Measurements from ENCODE around the gene FES. TPM values are rescaled to one million over a fixed set of nuclear protein-coding genes. Genes with fewer than 3 reads are reported as not detected.

The FES gene
- total RNA-seq, 6 experiments from 2014 or later: 0.41 to 1.4 (median 1.1) TPM

DNA sequence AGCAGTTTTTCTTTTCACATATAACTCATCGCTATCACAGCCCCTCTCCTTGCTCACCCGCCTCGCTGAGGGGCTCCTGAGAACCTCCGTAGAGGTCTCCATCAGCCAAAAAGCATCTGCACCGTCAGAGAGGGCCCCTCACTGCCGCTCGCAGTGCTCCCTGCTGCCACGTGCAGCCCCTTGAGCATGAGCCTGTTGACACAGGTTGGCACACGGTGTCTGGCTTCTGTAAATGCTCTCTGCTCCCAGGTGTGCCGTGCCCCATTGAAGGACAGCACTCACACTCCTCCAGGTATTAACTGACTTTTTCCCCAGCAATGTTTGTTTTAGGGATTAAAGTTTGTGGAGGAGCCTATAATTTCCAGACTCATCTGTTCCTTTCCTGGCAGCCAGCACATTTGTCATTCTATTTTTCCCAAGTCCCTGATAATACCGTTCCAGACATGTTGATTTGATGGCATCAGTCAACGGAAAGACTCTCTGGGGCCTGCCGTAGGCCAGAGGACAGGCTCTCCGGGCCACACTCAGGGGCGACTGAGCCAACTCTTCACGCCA is 18.1 kb upstream of the FES start:
- no peak overlapping the region for H3K4me3 Mint-ChIP-seq
- peaks cover 7% of the 10 kb centered on the region for H3K27me3 Mint-ChIP-seq (ENCODE audit: insufficient read depth)
- H3K27ac Mint-ChIP-seq: no peak overlapping the region

DNA sequence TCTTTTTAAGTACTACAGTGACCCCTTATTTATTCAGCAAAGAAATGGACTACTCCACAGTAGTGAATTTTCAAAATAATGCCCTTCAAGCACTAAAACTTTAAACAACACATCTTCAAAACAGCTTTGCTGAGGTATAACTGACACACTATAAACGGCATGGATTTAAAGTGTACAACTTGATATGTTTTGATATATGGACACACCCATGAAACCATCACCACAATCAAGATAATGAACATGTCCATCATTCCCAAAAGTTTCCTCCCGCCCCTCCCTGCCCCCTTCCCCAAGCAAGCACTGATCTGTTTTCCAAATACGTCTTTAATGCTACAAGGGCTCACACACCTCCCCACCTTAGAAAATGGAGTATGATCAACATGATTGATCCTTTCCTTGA is 17.5 kb upstream of the FES start:
- H3K36me3 Mint-ChIP-seq (ENCODE audit: low read depth): no peaks in the 10 kb centered on the region
- no peak overlapping the region for H3K4me3 Mint-ChIP-seq
- H3K9me3 Mint-ChIP-seq: no peaks in the 10 kb centered on the region
- H3K27me3 Mint-ChIP-seq (ENCODE audit: insufficient read depth): peaks cover 7% of the 10 kb centered on the region
- H3K4me1 Mint-ChIP-seq (ENCODE audit: low read depth): peaks cover 46% of the 10 kb centered on the region
- TF ChIP-seq, protein P1, sequence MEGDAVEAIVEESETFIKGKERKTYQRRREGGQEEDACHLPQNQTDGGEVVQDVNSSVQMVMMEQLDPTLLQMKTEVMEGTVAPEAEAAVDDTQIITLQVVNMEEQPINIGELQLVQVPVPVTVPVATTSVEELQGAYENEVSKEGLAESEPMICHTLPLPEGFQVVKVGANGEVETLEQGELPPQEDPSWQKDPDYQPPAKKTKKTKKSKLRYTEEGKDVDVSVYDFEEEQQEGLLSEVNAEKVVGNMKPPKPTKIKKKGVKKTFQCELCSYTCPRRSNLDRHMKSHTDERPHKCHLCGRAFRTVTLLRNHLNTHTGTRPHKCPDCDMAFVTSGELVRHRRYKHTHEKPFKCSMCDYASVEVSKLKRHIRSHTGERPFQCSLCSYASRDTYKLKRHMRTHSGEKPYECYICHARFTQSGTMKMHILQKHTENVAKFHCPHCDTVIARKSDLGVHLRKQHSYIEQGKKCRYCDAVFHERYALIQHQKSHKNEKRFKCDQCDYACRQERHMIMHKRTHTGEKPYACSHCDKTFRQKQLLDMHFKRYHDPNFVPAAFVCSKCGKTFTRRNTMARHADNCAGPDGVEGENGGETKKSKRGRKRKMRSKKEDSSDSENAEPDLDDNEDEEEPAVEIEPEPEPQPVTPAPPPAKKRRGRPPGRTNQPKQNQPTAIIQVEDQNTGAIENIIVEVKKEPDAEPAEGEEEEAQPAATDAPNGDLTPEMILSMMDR (IDR thresholded peaks at IDR 0.05): no peak
- H3K27ac Mint-ChIP-seq: no peak overlapping the region
- no peak for DNase-seq

More for the DNA sequence above, 18.1 kb upstream of the FES start:
- Mint-ChIP-seq H3K36me3 (ENCODE audit: low read depth) (no peaks in the 10 kb centered on the region), H3K4me1 (ENCODE audit: low read depth) (peaks cover 46% of the 10 kb centered on the region), H3K9me3 (no peaks in the 10 kb centered on the region)
- DNase-seq: no peak
- TF ChIP-seq, protein P1 (IDR thresholded peaks at IDR 0.05): no peak

DNA sequence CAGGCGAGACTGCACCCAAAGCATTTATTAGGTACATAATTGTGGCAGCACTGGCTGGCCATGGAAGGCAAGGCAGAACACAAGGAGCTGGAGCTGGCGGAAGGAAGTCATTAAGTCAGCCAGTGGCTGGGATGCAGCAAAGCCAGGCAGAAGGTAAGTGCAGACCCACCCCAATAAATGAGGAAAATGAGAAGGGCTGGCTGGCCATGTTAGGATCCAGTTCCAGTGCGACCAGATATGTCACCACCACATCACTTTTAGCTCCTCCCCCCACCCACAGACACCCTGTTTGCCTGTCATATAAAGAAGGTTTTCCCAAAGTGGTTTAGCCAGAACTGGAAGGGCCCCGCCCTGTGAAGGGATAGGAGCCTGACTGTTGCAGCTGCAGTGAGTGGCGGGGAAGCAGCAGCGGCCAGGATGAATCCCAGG is 16.0 kb upstream of the FES start, which contains the start of gene FURIN:
Gene FURIN (plus strand): TSS at position 328 of the 429 bp plus-strand sequence. CDS start 7,153 bp downstream, outside the sequence.
- Mint-ChIP-seq H3K4me3 (no peak within 1 kb of the TSS; the same call in 1 of the 2 replicates), H3K4me1 (ENCODE audit: low read depth) (peaks cover 55% of the 10 kb centered on the region), H3K9me3 (no peaks in the 10 kb centered on the region), H3K27me3 (ENCODE audit: insufficient read depth) (peaks cover 8% of the 10 kb centered on the region), H3K27ac (peak within 1 kb of the TSS; percentile 88), H3K36me3 (ENCODE audit: low read depth) (no peaks in the 10 kb centered on the region)
- TF ChIP-seq, protein P1 (IDR thresholded peaks at IDR 0.05): no peak
- DNase-seq: no peak

DNA sequence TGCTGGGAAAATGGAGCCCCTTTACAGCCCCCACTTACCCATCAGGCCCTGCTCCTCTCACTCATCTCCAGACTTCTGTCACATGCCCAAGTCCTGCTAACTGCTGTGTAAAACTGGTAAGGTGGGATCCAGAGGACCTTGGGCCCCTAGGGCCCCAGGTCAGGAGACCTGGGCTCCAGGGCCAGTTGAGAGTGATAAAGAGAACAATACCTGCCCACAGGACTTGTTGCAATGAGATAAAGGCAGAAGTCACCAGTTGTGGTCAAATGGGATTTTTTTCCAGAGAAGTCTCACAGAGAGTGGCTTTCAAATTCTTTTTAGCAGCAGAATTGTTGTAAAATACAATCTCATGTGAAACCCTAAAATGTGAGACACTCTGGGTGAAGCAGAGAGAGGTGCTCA is 15.2 kb upstream of the FES start:
- H3K9me3 Mint-ChIP-seq: no peaks in the 10 kb centered on the region
- H3K4me3 Mint-ChIP-seq: no peak overlapping the region
- peaks cover 48% of the 10 kb centered on the region for H3K4me1 Mint-ChIP-seq (ENCODE audit: low read depth)
- no peaks in the 10 kb centered on the region for H3K36me3 Mint-ChIP-seq (ENCODE audit: low read depth)
- peaks cover 8% of the 10 kb centered on the region for H3K27me3 Mint-ChIP-seq (ENCODE audit: insufficient read depth)
- TF ChIP-seq, protein P1 (IDR thresholded peaks at IDR 0.05): no peak
- peak overlapping the region; percentile 88 for H3K27ac Mint-ChIP-seq
- no peak for DNase-seq

DNA sequence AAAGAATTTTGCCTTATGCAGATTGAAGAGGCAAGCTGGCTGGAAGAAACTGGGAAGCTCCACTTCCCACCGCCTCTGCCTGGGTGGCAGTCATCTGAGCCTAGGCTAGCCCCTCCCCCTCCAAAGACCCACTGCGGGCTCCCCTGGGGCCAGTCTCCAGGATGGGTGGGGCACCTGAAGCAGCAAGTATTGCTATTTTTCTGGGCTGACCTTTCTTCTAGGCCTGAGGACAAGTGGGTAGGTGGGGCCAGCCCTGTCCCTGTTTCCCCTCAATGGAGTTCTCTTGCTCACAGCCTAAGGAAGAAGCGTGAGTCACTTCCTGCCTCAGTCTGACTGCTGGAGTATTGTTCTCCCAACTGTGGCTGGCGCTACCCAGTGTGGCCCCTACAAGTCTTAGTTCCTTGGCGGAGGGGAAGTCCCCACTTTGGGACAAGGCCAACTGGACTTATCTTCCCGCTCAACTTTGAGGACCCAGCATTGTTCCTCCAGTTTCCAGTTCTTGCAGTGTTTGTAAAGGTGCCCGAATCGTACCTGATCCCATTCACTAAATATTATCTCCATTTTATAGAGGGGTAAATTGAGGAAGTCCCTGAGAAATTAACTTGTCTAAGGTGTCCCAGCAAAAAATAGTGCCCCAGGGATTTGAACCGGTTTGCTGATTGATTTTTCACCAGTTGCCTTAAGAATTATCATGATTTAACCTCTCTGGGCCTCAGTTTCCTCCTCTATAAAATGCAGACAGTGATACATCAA is 14.5 kb upstream of the FES start:
- Mint-ChIP-seq H3K27me3 (ENCODE audit: insufficient read depth) (peaks cover 8% of the 10 kb centered on the region), H3K27ac (peak overlapping the region; percentile 88), H3K9me3 (no peaks in the 10 kb centered on the region), H3K4me3 (peak overlapping the region; percentile 90), H3K4me1 (ENCODE audit: low read depth) (peaks cover 48% of the 10 kb centered on the region), H3K36me3 (ENCODE audit: low read depth) (no peaks in the 10 kb centered on the region)
- TF ChIP-seq, protein P1 (IDR thresholded peaks at IDR 0.05): no peak
- peak; percentile 43 for DNase-seq

All from HFFc6 (cell line).